Left renal cortex interstitium (tissue), 4 donors: Measurements from ENCODE around the gene RNF145. TPM values are rescaled to one million over a fixed set of nuclear protein-coding genes. Genes with fewer than 3 reads are reported as not detected.

Source experiments
- DNase-seq, 4 donors: peaks; one replicate each; pipeline ENCODE4 v3.0.0-alpha.2; 2013; ENCODE audit warnings: low read depth in 4 of 4, low spot score in 2 of 4, missing footprints in 1 of 4
- polyA plus RNA-seq, 4 donors: library from polyadenylated mRNA; unstranded; fragments of 120-200 nt; gene quantifications; one replicate each; pipeline ENCODE4 v1.2.1, GENCODE V29; 2013; ENCODE audit not compliant: insufficient read length in 4 of 4

The RNF145 gene
- polyA plus RNA-seq, 4 donors: 88.7 to 111 (median 102) TPM

DNA sequence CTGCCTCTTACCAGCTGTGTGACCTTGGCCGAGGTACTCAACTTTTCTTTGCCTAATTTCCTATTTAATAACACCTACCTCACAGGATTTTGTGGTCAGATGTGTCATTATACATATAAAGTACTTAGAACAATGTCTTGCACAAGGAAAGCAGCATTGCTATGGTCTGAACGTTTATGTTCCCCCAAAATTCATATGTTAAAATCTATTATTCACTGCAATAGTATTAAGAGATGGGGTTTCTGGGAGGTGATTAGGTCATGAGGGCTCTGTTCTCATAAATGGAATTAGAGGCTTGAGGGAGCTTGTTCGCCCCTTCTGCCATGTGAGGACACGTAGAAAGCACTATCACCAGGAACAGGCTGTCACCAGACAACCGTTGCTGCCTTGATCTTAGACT, 10.9 kb upstream of the RNF145 start:
- DNase-seq: no peak

- DNase-seq: no peak
Observed at GRCh38 chr5:159218595-159219023, 9.3 kb upstream of the RNF145 start.

GRCh38 chr5:159217236-159217635, 7.9 kb upstream of the RNF145 start:
- DNase-seq: no peak

DNA sequence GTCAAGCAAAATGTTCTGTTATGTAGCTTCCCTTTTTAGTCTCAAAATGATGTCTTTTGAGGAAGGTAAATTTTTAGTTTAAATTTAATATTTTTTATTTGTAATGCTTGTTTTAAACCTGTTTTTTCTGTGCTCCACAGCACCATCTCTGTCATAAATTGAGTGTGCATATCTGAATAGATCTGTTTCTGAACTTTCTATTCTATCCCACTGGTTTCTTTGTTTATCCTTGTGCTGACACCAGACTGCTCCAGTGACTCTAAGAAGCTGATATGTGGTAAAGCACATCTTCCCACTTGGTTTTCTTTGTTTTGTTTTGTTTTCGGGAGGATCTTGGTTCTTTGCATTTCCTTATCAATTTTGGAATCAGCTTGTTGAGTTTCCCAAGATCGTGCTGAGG, 7.1 kb upstream of the RNF145 start:
- DNase-seq: no peak

DNA sequence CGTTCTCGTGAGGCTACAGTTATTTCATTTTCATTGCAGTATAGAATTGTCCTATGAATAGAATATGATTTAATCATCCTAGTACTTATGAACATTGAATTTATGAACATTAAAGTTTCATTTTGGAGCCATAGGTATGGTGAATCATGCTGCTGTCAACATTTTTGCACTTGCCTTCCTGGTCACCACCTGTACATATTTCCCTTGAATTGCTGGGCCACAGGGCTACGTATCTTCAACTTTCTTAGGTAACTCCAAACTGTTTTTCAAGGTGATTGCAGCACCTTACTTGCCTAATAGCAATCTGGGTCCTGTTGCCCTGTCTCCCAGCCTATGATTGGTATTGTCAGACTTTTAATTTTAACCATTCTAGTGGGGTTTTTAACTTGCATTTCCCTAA, 6.5 kb upstream of the RNF145 start:
- DNase-seq: no peak

GRCh38 chr5:159214486-159215271, 5.3 kb upstream of the RNF145 start:
- DNase-seq: no peak

DNA sequence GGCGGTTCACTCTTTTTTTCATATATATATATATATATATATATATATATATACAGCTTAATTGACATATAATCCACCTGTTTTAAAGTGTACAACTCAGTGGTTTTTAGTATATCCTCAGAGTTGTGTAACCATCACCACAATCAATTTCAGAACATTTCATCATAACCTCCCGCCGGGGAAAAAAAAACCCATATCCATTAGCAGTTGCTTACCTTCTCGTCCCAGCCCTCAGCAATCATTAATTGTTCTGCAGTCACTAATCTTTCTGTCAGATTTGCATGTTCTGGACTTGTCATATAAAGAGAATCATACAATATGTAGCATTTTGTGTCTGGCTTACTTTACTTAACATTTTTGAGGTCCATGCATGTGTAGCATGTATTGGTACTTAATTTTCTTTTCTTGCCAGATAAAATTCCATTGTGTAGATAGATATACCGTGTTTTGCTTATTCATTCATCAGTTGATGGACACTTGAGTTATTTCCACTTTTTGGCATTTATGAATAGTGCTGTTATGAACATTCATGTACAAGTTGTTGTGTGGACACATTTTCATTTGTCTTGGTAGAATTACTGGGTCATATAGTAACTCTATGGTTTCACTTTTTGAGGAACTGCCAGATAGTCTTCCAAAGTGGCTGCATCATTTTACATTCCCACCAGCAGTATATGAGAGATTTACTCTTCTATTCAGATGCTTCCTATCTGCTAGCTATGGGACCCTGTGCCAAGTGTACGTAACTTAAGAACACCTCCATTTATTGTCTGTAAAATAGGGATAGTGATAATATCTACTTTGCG, 3.5 kb upstream of the RNF145 start:
- no peak for DNase-seq

- no peak for DNase-seq
Observed at GRCh38 chr5:159211729-159212174, 2.4 kb upstream of the RNF145 start.

DNA sequence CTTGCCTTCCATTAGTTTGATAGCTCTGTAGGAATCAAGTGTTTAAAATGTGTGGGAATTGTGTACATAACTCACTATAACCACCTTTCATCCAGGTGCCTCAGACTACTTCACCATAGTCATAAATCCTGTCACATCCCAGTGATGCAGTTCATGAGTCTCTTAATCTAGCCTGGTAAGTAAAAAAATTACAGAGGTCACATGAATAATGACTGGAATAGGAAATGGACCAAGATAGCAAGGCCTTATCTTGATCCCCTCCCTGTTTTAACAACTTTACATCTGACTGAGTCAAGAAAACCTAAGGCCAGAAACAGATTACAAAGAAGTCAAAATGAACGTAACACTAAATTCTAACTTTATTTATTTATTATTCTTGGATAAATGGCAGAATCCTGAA, 1.5 kb upstream of the RNF145 start:
- DNase-seq: no peak

DNA sequence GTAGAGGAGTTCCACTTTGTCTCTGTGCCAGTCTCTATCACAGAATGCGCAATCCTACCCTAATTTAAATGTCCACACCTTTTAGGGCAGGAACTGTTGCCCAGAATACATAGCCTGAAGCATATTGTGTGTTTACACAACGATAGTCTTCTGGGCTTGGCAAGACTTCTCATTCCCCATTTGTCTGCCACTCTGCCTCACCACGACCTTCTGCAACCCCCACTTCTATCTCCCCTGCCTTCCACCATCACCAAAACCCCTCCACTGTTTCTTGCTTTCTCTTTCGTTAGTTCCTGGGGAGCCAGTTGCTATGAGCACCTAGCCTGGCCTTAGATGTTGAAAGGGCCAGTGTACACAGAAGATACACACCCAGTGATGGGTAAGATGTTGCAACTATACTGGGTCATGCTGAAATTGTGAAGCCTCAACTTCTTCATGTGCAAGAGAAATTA, 883 bp upstream of the RNF145 start:
- no peak for DNase-seq

DNA sequence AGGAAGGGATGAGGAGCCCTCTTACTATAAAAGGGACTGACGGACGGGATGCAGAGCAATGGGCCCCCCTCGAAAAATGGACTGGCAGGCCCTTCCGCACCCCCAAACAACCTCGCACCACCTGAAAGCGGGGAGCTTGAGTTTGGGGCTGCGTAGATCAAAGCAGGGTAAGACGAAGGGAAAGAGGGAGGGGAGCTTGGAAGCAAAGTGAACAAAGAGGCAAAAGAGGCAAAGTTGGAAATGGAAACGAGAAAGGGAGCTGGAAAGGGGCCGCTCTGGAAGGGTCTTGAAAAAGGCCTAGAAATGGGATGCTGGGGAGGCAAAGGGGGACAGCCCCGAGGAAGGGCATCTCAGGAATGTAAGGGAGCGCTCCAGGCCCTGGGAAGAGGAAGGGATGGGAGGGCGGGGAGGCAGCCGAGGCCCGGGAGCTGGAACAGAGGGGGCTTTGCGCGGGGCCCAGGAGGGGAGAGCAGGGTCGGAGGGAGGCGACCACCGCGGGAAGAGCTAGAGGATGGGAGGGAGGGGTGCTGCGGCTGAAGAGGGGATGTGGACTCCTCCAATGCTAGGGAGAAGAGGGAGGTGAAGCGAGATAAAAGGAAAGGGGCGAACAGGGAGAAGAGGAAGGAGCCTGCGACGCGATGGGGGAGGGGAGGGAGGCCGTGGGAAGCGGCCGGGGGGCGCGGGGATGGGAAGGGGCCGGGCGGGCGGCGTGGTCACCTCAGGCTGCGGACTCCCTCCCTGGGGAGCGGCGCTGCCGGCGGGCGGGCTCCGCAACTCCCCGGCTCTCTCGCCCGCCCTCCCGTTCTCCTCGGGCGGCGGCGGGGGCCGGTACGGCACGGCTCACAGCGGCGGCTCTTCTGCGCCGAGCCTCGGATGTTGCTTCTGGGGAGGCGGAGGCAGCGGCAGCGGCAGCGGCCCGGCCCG, 577 bp downstream of the RNF145 start:
- peak in 1 of 4 donors; percentile 61 for DNase-seq

- DNase-seq: peak in 3 of 4 donors; percentile 63 to 75 (median 74)
Observed at GRCh38 chr5:159207686-159208513, 1.5 kb downstream of the RNF145 start.

GRCh38 chr5:159207222-159207685, 2.1 kb downstream of the RNF145 start:
- DNase-seq: no peak

- DNase-seq: no peak
Observed at GRCh38 chr5:159206818-159207217, 2.5 kb downstream of the RNF145 start.

GRCh38 chr5:159206368-159206767, 3.0 kb downstream of the RNF145 start:
- no peak for DNase-seq

DNA sequence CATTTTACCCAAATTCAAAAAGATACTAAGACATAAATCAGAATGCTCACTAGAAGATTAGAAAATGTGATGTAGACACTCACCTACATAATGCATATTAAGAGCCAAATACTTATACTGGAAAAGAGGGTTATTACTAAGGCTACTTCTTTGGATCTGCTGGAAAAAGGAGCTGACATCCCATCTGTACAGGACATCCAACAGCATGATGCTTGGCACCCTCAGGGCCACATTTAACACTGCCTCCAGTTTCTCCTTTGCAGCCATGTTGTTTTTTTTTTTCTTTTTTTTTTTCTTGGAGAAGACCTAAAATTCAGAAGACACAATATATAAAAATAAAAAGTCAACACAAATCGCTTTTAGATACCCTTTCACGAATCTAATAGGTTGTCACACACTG, 6.0 kb downstream of the RNF145 start:
- no peak for DNase-seq

GRCh38 chr5:159202151-159202550, 7.2 kb downstream of the RNF145 start:
- DNase-seq: no peak

- no peak for DNase-seq
Observed at GRCh38 chr5:159199780-159200179, 9.6 kb downstream of the RNF145 start.

- DNase-seq: no peak
Observed at GRCh38 chr5:159199225-159199624, 10.1 kb downstream of the RNF145 start.
